Raji (cell line): ENCODE results near the gene GCGR.

ENCODE experiments used
- POLR2A ChIP-seq: IDR thresholded peaks from 2 replicates; pipeline ENCODE4 v1.6.1; 2011; ENCODE audit warnings: low read depth, low read length, control low read depth; ENCODE audit not compliant: insufficient read depth

Gene GCGR

GRCh38 chr17:81803728-81804558 is at the start of gene GCGR:
Gene GCGR, plus strand, starts transcription at chr17:81804150. Its CDS starts 4,869 bp downstream, at chr17:81809019.
- no peak for TF ChIP-seq POLR2A

DNA sequence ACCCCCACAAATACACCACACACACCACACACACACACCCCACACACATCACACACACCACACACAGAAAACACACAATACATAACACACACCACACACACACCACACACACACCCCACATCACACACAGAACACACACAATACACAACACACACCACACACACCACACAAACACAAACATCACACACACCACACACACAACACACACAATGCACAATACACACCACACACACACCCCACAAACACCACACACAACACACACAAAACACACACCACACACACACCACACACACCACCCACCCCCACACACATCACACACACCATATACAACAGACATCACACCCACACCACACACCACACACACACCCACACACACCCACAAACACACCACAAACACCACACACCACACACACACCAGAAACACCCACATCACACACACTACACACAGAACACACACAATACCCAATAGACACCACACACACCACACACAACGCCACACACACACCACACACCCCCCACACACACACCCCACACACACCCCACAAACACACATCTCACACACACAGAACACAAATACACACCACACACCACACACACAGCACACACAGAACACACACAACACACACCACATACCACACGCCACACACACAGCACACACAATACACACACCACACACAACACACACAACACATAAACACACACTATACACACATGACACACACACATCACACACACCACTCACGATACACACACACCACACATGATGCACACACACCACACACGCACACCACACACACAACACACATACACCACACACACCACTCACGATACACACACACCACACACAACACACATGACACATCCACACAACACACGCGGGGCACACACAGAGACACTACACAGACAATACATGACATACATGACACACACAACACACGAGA is 11.0 kb upstream of the GCGR start:
- no peak for TF ChIP-seq POLR2A

DNA sequence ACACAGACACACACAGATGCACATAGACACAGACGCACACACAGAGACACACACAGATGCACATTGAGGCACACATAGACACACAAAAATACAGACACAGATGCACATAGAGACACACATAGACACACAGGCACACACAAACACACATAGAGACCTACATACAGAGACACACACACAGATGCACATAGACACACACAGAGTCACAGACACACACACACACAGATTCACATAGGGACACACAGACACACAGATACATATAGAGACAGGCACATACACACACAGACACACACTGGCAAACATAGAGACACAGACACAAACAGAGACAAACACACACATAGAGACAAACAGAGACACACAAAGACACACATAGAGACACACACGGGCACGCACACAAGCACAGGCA is 9.9 kb upstream of the GCGR start:
- no peak for TF ChIP-seq POLR2A

GRCh38 chr17:81794509-81794908 is 9.4 kb upstream of the GCGR start:
- no peak for TF ChIP-seq POLR2A

GRCh38 chr17:81801327-81801726 is 2.6 kb upstream of the GCGR start:
- TF ChIP-seq POLR2A: no peak

- no peak for TF ChIP-seq POLR2A
These were observed 1.7 kb upstream of the GCGR start for GRCh38 chr17:81802048-81802758.

DNA sequence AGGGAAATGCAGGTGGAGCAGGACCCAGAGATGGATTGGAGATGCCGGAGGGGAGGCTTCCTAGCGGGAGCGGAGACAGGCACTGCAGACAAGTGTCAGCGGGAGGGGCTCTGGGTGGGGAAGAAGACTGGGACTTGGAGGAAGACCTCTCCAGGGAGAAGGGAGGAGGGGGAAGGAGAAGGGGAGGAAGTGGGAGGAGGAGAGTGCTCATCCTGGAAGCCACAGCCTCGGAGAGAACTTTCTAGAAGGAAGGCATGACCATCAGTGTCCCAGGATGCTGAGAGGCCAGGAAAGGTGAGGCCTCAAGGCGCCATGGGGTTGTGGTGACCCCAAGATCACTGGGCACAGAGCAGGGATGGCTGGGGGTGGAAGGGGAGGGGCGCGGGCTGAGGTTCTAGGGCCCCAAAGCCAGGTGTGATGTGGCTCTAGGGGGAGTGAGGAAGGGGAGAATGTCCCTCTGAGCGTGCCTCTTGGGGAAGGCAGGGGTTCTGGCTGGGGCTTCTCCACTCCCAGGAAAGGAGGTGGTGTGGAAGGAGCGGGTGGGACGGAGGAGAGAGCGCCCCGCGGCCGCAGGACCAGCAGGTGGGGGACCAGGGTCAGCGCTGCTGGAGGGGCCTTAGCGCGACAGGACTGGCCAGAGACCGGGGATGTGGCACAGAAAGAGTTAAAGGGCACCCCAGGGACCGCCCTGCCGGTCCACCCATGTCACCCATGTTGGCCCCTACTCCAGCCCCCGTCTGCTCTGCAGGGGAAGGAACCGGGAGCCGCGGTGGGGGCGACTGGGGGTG is 900 bp upstream of the GCGR start:
- TF ChIP-seq POLR2A: no peak

- TF ChIP-seq POLR2A: no peak
These were observed 829 bp downstream of the GCGR start for GRCh38 chr17:81804559-81805399.

GRCh38 chr17:81805707-81806460 is 1.9 kb downstream of the GCGR start:
- TF ChIP-seq POLR2A: no peak

- no peak for TF ChIP-seq POLR2A
These were observed 2.7 kb downstream of the GCGR start for GRCh38 chr17:81806461-81807209.

DNA sequence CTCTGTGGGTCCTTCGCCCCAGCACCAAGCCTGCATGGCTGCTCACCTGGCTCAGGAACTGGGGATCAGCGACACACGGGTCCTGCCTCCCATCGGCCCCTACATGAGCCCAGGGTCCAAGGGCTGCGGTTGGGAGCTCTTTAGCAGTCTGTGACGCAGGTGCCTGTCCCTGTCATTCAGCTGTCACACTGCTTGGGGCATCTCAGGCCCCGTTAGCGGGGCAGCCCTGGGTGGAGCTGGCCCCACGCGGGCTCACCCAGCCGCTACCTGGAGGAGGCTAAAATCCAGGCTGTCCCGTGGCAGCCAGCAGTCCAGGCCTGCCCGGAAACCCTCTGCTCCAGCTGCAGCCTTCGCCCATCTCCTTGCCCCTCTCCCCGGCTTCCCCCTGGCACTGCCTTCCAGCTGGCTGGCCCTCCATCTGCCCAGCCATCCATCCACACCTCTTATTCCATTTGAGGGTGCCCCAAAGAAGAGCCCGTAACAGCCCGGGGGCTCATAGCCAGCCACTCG is 3.3 kb downstream of the GCGR start:
- no peak for TF ChIP-seq POLR2A

GRCh38 chr17:81807839-81808238 is 3.9 kb downstream of the GCGR start:
- TF ChIP-seq POLR2A: no peak
